Stimulated activated naive CD4-positive, alpha-beta T cell (primary cell): Measurements from ENCODE around the gene COX7A2L.
"Not testable (repeated sequence)": the region's sequence is repeated elsewhere in the genome, so short reads cannot be mapped to it uniquely, and the experiment has no call there.

Experiments used
- DNase-seq, 6 experiments: peaks; one replicate each; lab custom pipeline; 2025; lab: John Stamatoyannopoulos, UW

Gene COX7A2L

GRCh38 chr2:42339191-42339912 is 21.7 kb downstream of the COX7A2L start:
- no peak for DNase-seq

GRCh38 chr2:42338567-42339190 is 22.3 kb downstream of the COX7A2L start:
- no peak for DNase-seq

- DNase-seq, result no peak
These were observed 23.0 kb downstream of the COX7A2L start for GRCh38 chr2:42337846-42338566.

- DNase-seq, result no peak
These were observed 23.6 kb downstream of the COX7A2L start for GRCh38 chr2:42337356-42337820.

DNA sequence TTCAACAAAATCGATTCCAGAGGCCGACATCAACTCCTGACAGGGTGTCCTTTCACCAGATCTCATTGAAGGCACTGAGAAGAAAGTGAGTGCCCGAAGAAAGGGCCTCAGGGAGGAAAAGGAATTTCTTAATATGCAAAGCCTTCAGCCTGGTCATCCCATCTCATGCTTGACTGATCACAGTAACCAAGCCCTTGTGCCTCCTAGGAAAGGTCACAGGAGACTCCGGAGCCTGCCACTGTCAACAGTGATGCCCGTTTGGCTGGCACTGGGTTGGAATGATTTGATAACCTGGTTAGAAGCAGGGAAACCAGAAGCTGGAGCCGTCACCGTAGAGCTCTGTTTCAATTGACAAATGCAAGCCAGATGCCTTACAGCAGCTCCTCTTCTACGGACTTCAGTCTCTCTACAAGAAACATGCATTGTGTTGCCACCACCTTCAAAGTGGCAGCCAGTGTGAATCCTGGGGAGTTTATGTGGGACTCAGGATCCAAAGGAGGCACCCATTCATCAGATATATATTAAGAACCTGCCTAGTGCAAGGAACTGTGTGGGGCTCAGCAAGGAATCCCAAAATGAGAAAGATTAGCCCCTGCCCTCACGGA is 24.6 kb downstream of the COX7A2L start:
- DNase-seq, result no peak

- DNase-seq, result no peak
These were observed 25.4 kb downstream of the COX7A2L start for GRCh38 chr2:42335514-42336104.

DNA sequence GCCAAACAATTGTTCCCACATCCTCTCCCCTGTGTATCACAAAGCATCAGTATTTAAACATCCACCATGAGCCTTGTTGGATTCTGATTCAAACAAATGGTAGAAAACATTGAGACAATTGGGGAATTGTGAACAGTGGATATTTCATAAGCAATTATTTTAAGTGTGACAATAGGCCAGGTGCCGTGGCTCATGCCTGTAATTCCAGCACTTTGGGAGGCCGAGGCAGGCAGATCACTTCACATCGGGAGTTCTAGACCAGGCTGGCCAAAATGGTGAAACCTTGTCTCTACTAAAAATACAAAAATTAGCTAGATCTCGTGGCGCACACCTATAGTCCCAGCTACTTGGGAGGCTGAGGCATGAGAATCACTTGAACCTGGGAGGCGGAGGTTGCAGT is 26.2 kb downstream of the COX7A2L start:
- DNase-seq, result not testable (repeated sequence)

- no peak for DNase-seq
These were observed 26.8 kb downstream of the COX7A2L start for GRCh38 chr2:42334220-42334619.

GRCh38 chr2:42333579-42333978 is 27.4 kb downstream of the COX7A2L start:
- no peak for DNase-seq

GRCh38 chr2:42332575-42332974 is 28.4 kb downstream of the COX7A2L start:
- DNase-seq, result no peak

- no peak for DNase-seq
These were observed 29.3 kb downstream of the COX7A2L start for GRCh38 chr2:42331569-42332284.

DNA sequence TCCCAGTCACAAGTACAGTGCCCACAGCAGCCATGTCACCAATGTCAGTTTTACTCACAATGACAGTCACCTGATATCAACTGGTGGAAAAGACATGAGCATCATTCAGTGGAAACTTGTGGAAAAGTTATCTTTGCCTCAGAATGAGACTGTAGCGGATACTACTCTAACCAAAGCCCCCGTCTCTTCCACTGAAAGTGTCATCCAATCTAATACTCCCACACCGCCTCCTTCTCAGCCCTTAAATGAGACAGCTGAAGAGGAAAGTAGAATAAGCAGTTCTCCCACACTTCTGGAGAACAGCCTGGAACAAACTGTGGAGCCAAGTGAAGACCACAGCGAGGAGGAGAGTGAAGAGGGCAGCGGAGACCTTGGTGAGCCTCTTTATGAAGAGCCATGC is 31.3 kb downstream of the COX7A2L start:
- DNase-seq, result no peak

- DNase-seq, result no peak
These were observed 32.1 kb downstream of the COX7A2L start for GRCh38 chr2:42328923-42329322.

DNA sequence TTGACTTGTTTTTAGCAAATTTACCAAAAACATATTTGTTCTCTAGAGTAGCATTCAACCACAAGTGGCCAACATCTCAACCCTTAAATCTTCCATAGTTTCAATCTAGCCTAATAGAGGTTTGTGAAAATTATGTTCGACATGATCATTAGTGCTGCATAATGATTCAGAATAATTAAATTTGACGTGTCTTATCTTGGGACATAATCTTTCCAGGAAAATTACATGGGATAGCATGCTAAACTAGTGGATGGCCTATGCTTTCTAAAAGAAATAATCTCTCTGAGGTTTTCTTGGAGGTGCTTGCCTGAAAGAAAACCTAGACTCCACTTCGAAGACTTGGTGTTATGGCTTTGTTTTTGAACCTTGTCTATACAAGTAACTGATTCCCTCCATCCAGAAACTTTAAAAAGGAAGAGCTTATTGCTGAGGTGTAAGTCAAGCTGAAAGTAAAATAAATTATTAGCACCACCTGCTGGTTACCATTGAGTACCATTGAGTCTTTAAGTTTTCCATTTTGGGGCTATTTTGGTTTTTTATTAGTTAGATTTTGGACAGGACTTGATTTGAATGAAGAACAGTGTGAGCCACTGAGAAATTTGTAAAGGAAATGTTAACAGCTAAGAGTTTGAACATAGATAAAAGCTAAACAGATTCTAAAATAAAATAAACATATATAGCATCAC is 32.7 kb downstream of the COX7A2L start:
- DNase-seq, result peak in 2 of 6 experiments; percentile 27 to 38

GRCh38 chr2:42327125-42327524 is 33.9 kb downstream of the COX7A2L start:
- DNase-seq, result no peak

DNA sequence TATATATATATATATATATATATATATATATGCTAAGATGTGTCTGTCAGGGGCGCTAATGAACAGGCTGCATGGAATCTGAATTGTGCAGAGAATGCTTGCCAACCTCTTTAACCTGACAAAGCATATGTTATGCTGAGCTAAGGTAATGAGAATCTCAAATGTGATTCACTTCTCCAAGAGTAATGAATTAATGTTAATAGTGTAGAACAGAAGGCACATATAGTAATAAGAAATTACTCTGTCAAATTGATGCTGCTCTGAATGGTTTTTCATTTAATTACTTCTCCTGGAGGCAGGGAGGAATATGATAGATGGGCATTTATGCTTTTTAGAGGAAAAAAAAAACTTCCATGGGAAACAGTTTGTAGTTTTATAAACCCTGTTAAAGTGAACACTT is 35.4 kb downstream of the COX7A2L start:
- no peak for DNase-seq

GRCh38 chr2:42324949-42325348 is 36.1 kb downstream of the COX7A2L start:
- no peak for DNase-seq

DNA sequence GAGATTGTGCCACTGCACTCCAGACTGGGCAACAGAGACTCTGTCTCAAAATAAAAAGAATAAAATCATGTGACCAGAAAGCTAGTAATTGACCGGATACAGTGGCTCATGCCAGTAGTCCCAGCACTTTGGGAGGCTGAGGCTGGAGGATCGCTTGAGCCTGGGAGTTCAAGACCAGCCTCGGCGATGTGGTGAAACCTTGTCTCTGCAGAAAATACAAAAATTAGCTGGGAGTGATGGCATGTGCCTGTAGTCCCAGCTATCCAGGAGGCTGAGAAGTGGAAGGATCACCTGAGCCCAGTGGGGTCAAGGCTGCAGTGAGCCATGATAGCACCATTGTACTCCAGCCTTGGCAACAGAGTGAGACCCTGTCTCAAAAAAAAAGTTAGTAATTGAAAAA is 36.8 kb downstream of the COX7A2L start:
- DNase-seq, result no peak

GRCh38 chr2:42321452-42322064 is 39.5 kb downstream of the COX7A2L start:
- no peak for DNase-seq

- no peak for DNase-seq
These were observed 41.8 kb downstream of the COX7A2L start for GRCh38 chr2:42319265-42319664.
